Anterior cingulate cortex (tissue), 58 donors: ENCODE data around the gene IFNGR2.
A peak's percentile ranks its signal among the peaks of the same experiment; 100 is the strongest.

Experiments
- DNase-seq, 58 donors: peaks; one replicate each; lab custom pipeline; 2025; lab: John Stamatoyannopoulos, UW

The IFNGR2 gene

GRCh38 chr21:33479679-33480480 lies 76.7 kb downstream of the IFNGR2 start, which contains the start of gene TMEM50B:
TSS of gene TMEM50B (minus strand) at chr21:33479974. CDS start at chr21:33468885, 11,089 bp downstream.
- peak; percentile 77 to 98 (median 96) for DNase-seq

GRCh38 chr21:33480481-33481103 lies 77.4 kb downstream of the IFNGR2 start:
- no peak for DNase-seq

GRCh38 chr21:33481314-33481943 lies 78.2 kb downstream of the IFNGR2 start:
- DNase-seq: peak in 1 of 58 donors; percentile 3
